Natural killer cell (primary cell): ENCODE data around the gene SYNDIG1. TPM values are rescaled to one million over a fixed set of nuclear protein-coding genes. Genes with fewer than 3 reads are reported as not detected.

Experiments
- ATAC-seq, 3 donors: fragments of 150-1000 bp in 2 of 3; fragments of 200-7000 bp in 1 of 3; cut with Tn5 transposase; 1 replicate in 1 of 3; 2 replicates in 2 of 3; pipeline ENCODE4 v1.10.0; 2021; ENCODE audit warnings: mild to moderate bottlenecking in 2 of 3, moderate library complexity in 2 of 3
- DNase-seq, 2 donors: peaks; one replicate each; pipeline versions ENCODE4 v3.0.0 to v3.0.0-alpha.2; 2013 to 2021; ENCODE audit warnings: mixed read lengths in 1 of 2
- H3K27ac ChIP-seq: one replicate; pipeline ENCODE4 v1.5.1; 2013; ENCODE audit warnings: mild to moderate bottlenecking, low read length
- H3K27me3 ChIP-seq: one replicate; pipeline ENCODE4 v1.6.1; 2013; ENCODE audit warnings: low read length; ENCODE audit not compliant: control insufficient read depth, insufficient read depth
- H3K36me3 ChIP-seq: one replicate; pipeline ENCODE4 v1.6.1; 2013; ENCODE audit warnings: low read length; ENCODE audit not compliant: control insufficient read depth, insufficient read depth
- H3K4me1 ChIP-seq: one replicate; pipeline ENCODE4 v1.6.1; 2013; ENCODE audit warnings: low read length; ENCODE audit not compliant: control insufficient read depth, insufficient read depth
- H3K4me3 ChIP-seq: one replicate; pipeline ENCODE4 v1.5.1; 2013; ENCODE audit warnings: low read length
- H3K9me3 ChIP-seq: one replicate; pipeline ENCODE4 v1.6.1; 2013; ENCODE audit warnings: low read length; ENCODE audit not compliant: control insufficient read depth, insufficient read depth
- H3K27ac Mint-ChIP-seq, 2 donors: one replicate each; pipeline ENCODE4 v1.8.0; 2022; ENCODE audit warnings: mild to moderate bottlenecking in 2 of 2, mixed read lengths in 2 of 2, moderate library complexity in 1 of 2
- H3K27me3 Mint-ChIP-seq, 2 donors: one replicate each; pipeline ENCODE4 v1.8.0; 2022; ENCODE audit warnings: low read depth in 2 of 2, mixed read lengths in 2 of 2
- H3K36me3 Mint-ChIP-seq: one replicate; pipeline ENCODE4 v1.8.0; 2022; ENCODE audit warnings: mixed read lengths
- H3K4me1 Mint-ChIP-seq, 2 donors: one replicate each; pipeline ENCODE4 v1.8.0; 2022; ENCODE audit warnings: mixed read lengths in 2 of 2
- H3K4me3 Mint-ChIP-seq: one replicate; pipeline ENCODE4 v1.8.0; 2022; ENCODE audit warnings: mild to moderate bottlenecking, moderate library complexity, mixed read lengths
- H3K9me3 Mint-ChIP-seq, 2 donors: one replicate each; pipeline ENCODE4 v1.8.0; 2022; ENCODE audit warnings: mixed read lengths in 2 of 2
- CTCF ChIP-seq: fragments of 200-600 bp; IDR thresholded peaks from one replicate; pipeline ENCODE4 v1.8.0; 2022; ENCODE audit warnings: antibody characterized with exemption
- WGBS: methylation state at CpG from one replicate; pipeline ENCODE4 v1.1.7; 2013; ENCODE audit warnings: missing lambda C conversion rate; ENCODE audit not compliant: insufficient coverage; 5-methylcytosine and 5-hydroxymethylcytosine counted together
- intact Hi-C: fragments of 100-400 bp; cut with micrococcal nuclease; formaldehyde crosslinking; loops from one replicate; pipeline ENCODE4 v1.14.2; 2022
- total RNA-seq, 4 donors: library from RNA; stranded (reverse); fragments of 120-200 nt in 1 of 4; gene quantifications; one replicate each; pipeline versions ENCODE4 v1.2.3 to v1.2.4, GENCODE V29; 2013 to 2022

Gene SYNDIG1
- total RNA-seq, 3 donors from 2014 or later (not counting 1 experiment from before 2014, with no cell fraction given): not detected

GRCh38 chr20:24487240-24487639 is 17.8 kb downstream of the SYNDIG1 start:
- peaks cover 0 to 20% of the 10 kb centered on the region in 2 donors for H3K27me3 Mint-ChIP-seq
- H3K4me3 ChIP-seq: no peak overlapping the region
- no peaks in the 10 kb centered on the region for H3K4me1 ChIP-seq
- peaks cover 0 to 5% of the 10 kb centered on the region in 2 donors for H3K4me1 Mint-ChIP-seq
- H3K9me3 Mint-ChIP-seq: no peaks in the 10 kb centered on the region
- no peak overlapping the region for H3K27ac Mint-ChIP-seq
- no peaks in the 10 kb centered on the region for H3K36me3 ChIP-seq
- 94% methylated on average over 4 of the region's 4 CpGs for WGBS
- ATAC-seq (no peak), DNase-seq (no peak)
- H3K27me3 ChIP-seq: no peaks in the 10 kb centered on the region
- no peaks in the 10 kb centered on the region for H3K9me3 ChIP-seq
- intact Hi-C loops: no loop called here
- no peak overlapping the region for H3K4me3 Mint-ChIP-seq
- H3K27ac ChIP-seq: no peak overlapping the region
- H3K36me3 Mint-ChIP-seq: no peaks in the 10 kb centered on the region
- no peak for TF ChIP-seq CTCF

- DNase-seq (no peak), ATAC-seq (no peak)
- Histone ChIP-seq H3K9me3 (no peaks in the 10 kb centered on the region), H3K4me3 (no peak overlapping the region), H3K36me3 (no peaks in the 10 kb centered on the region), H3K27me3 (no peaks in the 10 kb centered on the region), H3K4me1 (no peaks in the 10 kb centered on the region), H3K27ac (no peak overlapping the region)
- Mint-ChIP-seq H3K27me3 (peaks cover 0 to 20% of the 10 kb centered on the region in 2 donors), H3K4me1 (peaks cover 0 to 5% of the 10 kb centered on the region in 2 donors), H3K36me3 (no peaks in the 10 kb centered on the region), H3K9me3 (no peaks in the 10 kb centered on the region), H3K27ac (no peak overlapping the region), H3K4me3 (no peak overlapping the region)
- no peak for TF ChIP-seq CTCF
- intact Hi-C loops: no loop called here
- 95% methylated on average over 7 of the region's 7 CpGs for WGBS
Observed at GRCh38 chr20:24487648-24488047, 18.2 kb downstream of the SYNDIG1 start.

- Mint-ChIP-seq H3K4me1 (peaks cover 0 to 5% of the 10 kb centered on the region in 2 donors), H3K9me3 (no peaks in the 10 kb centered on the region), H3K4me3 (no peak overlapping the region), H3K36me3 (no peaks in the 10 kb centered on the region), H3K27ac (no peak overlapping the region), H3K27me3 (peaks cover 0 to 19% of the 10 kb centered on the region in 2 donors)
- 79% methylated on average over 11 of the region's 11 CpGs for WGBS
- H3K4me3 ChIP-seq: no peak overlapping the region
- no peaks in the 10 kb centered on the region for H3K36me3 ChIP-seq
- DNase-seq (no peak), ATAC-seq (no peak)
- H3K9me3 ChIP-seq: no peaks in the 10 kb centered on the region
- H3K27me3 ChIP-seq: no peaks in the 10 kb centered on the region
- no peaks in the 10 kb centered on the region for H3K4me1 ChIP-seq
- intact Hi-C loops: no loop called here
- TF ChIP-seq CTCF: no peak
- H3K27ac ChIP-seq: no peak overlapping the region
Observed at GRCh38 chr20:24488064-24488799, 18.8 kb downstream of the SYNDIG1 start.

- Mint-ChIP-seq H3K27me3 (peaks cover 0 to 13% of the 10 kb centered on the region in 2 donors), H3K9me3 (no peaks in the 10 kb centered on the region), H3K36me3 (no peaks in the 10 kb centered on the region), H3K4me3 (no peak overlapping the region), H3K4me1 (peaks cover 0 to 5% of the 10 kb centered on the region in 2 donors), H3K27ac (no peak overlapping the region)
- Histone ChIP-seq H3K27ac (no peak overlapping the region), H3K4me1 (no peaks in the 10 kb centered on the region), H3K27me3 (no peaks in the 10 kb centered on the region), H3K9me3 (no peaks in the 10 kb centered on the region), H3K36me3 (no peaks in the 10 kb centered on the region), H3K4me3 (no peak overlapping the region)
- DNase-seq: no peak
- no peak for ATAC-seq
- no peak for TF ChIP-seq CTCF
- intact Hi-C loops: no loop called here
- 98% methylated on average over 6 of the region's 6 CpGs for WGBS
Observed at GRCh38 chr20:24488800-24489175, 19.4 kb downstream of the SYNDIG1 start.
